OCI-LY7 (cell line): ENCODE data around the gene MTG2. TPM values are rescaled to one million over a fixed set of nuclear protein-coding genes. Genes with fewer than 3 reads are reported as not detected.

Source experiments
- BruUV-seq: library from RNA; stranded (reverse); fragments of 400-500 nt; replicated peaks from 2 replicates; lab custom pipeline; 2021; lab: Mats Ljungman, UMichigan
- CTCF ChIA-PET: fragments of 300-600 bp; sonication (Branson Sonifier 250); formaldehyde crosslinking; loops from one replicate; lab custom pipeline; 2022; ENCODE audit warnings: antibody characterized with exemption; ENCODE audit not compliant: unreplicated experiment; lab: Charles Lee
- POLR2A ChIA-PET: fragments of 300-600 bp; sonication (Branson Sonifier 250); formaldehyde crosslinking; loops from one replicate; lab custom pipeline; 2022; ENCODE audit warnings: antibody characterized with exemption; lab: Charles Lee
- DNase-seq: peaks from one replicate; pipeline ENCODE4 v3.0.0-alpha.2; 2015; ENCODE audit warnings: low spot score
- H2AFZ ChIP-seq: fragments of 200-600 bp; sonication (generic), shearing (Covaris generic); 2 replicates; pipeline ENCODE4 v1.6.1; 2014; ENCODE audit warnings: mild to moderate bottlenecking, antibody characterized with exemption, low read length, moderate library complexity
- H3K27ac ChIP-seq: fragments of 200-600 bp; sonication (generic); 2 replicates; pipeline ENCODE4 v1.5.1; 2014; ENCODE audit warnings: mixed run types, low read depth, mild to moderate bottlenecking, moderate library complexity, low read length, inconsistent platforms; ENCODE audit not compliant: poor library complexity, severe bottlenecking
- H3K36me3 ChIP-seq: fragments of 200-600 bp; sonication (generic); 2 replicates; pipeline ENCODE4 v1.6.1; 2014; ENCODE audit warnings: mild to moderate bottlenecking, antibody characterized with exemption, low read length, moderate library complexity, mixed read lengths; ENCODE audit not compliant: insufficient read depth
- H3K4me1 ChIP-seq: fragments of 200-600 bp; sonication (generic); 2 replicates; pipeline ENCODE4 v1.5.1; 2014; ENCODE audit warnings: mild to moderate bottlenecking, low read length; ENCODE audit not compliant: insufficient read depth, poor library complexity, severe bottlenecking
- H3K4me2 ChIP-seq: fragments of 200-600 bp; sonication (generic); 2 replicates; pipeline ENCODE4 v1.6.1; 2014; ENCODE audit warnings: mild to moderate bottlenecking, low read length
- H3K4me3 ChIP-seq: fragments of 200-600 bp; sonication (generic); 2 replicates; pipeline ENCODE4 v1.5.1; 2014; ENCODE audit warnings: mild to moderate bottlenecking, low read depth, low read length; ENCODE audit not compliant: poor library complexity, severe bottlenecking
- H3K79me2 ChIP-seq: fragments of 200-600 bp; sonication (generic); 2 replicates; pipeline ENCODE4 v1.6.1; 2016; ENCODE audit warnings: low read depth, mild to moderate bottlenecking, low read length, moderate library complexity, mixed read lengths; ENCODE audit not compliant: insufficient read depth
- H3K9me2 ChIP-seq: fragments of 200-600 bp; sonication (generic); 2 replicates; pipeline ENCODE4 v1.6.1; 2016; ENCODE audit warnings: mild to moderate bottlenecking, low read length, mixed read lengths; ENCODE audit not compliant: insufficient read depth
- H3K9me3 ChIP-seq: fragments of 200-600 bp; sonication (generic); 2 replicates; pipeline ENCODE4 v1.6.1; 2014; ENCODE audit warnings: mild to moderate bottlenecking, mixed run types, low read length, mixed read lengths
- H4K20me1 ChIP-seq: fragments of 200-600 bp; sonication (generic); 2 replicates; pipeline ENCODE4 v1.6.1; 2014; ENCODE audit warnings: mild to moderate bottlenecking, antibody characterized with exemption, low read length, moderate library complexity, mixed read lengths; ENCODE audit not compliant: insufficient read depth
- EZH2phosphoT487 ChIP-seq: fragments of 200-600 bp; sonication (generic); IDR thresholded peaks from 2 replicates; pipeline ENCODE4 v1.6.1; 2018; ENCODE audit warnings: low read depth, borderline replicate concordance, mild to moderate bottlenecking, mixed run types, antibody characterized with exemption, low read length, moderate library complexity, mixed read lengths
- intact Hi-C: fragments of 100-400 bp; cut with micrococcal nuclease; formaldehyde crosslinking; loops from one replicate; pipeline ENCODE4 v1.10.0; 2022; ENCODE audit not compliant: unreplicated experiment
- total RNA-seq, 2 experiments: library from RNA; depleted of rRNA in 1 of 2; stranded (reverse); fragments of >200 nt in 1 of 2; shearing (Covaris generic) in 1 of 2; gene quantifications; 2 replicates each; pipeline ENCODE4 v1.2.3, GENCODE V29; 2014 to 2022
- TF ChIP-seq, protein P1 (sequence below): fragments of 200-600 bp; sonication (generic); conservative IDR thresholded peaks from 2 replicates; pipeline ENCODE4 v1.5.1; 2014; ENCODE audit warnings: mild to moderate bottlenecking, antibody characterized with exemption, low read length, moderate library complexity, mixed read lengths

The MTG2 gene
- total RNA-seq, 2 experiments from 2014 or later = 24.1 to 37.5 TPM

DNA sequence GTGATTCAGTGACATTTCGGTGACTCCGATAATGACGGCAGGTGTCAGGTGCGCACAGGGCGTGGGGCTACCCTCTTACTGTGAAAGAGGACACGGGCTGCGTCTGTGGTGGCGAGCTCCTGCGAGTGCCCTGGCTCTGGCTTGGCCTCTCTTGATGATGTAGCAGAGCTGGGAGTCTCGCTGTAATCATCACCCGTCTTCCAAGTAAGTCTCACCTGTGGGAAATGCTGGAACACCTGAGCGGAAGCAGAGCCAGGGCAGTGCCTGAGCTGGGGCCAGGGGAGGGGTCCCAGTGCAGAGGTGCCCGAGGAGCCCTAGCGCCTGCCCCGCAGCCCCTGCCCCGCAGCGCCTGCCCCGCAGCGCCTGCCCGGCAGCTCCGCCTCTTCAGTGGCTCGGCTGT is 60.3 kb downstream of the MTG2 start:
- Histone ChIP-seq H3K4me1 (peaks cover 9% of the 10 kb centered on the region), H3K9me2 (no peaks in the 10 kb centered on the region), H3K36me3 (no peaks in the 10 kb centered on the region), H3K4me2 (no peak overlapping the region), H2AFZ (no peak overlapping the region), H3K79me2 (0 out of 2 replicates have a peak, but pooled peaks cover 4% of the 10 kb centered on the region), H4K20me1 (no peaks in the 10 kb centered on the region), H3K4me3 (no peak overlapping the region), H3K27ac (no peak overlapping the region), H3K9me3 (no peaks in the 10 kb centered on the region)
- CTCF ChIA-PET = no interaction called here
- BruUV-seq = no TSS peak
- POLR2A ChIA-PET = no interaction called here
- intact Hi-C loops = no loop called here
- TF ChIP-seq, protein P1, sequence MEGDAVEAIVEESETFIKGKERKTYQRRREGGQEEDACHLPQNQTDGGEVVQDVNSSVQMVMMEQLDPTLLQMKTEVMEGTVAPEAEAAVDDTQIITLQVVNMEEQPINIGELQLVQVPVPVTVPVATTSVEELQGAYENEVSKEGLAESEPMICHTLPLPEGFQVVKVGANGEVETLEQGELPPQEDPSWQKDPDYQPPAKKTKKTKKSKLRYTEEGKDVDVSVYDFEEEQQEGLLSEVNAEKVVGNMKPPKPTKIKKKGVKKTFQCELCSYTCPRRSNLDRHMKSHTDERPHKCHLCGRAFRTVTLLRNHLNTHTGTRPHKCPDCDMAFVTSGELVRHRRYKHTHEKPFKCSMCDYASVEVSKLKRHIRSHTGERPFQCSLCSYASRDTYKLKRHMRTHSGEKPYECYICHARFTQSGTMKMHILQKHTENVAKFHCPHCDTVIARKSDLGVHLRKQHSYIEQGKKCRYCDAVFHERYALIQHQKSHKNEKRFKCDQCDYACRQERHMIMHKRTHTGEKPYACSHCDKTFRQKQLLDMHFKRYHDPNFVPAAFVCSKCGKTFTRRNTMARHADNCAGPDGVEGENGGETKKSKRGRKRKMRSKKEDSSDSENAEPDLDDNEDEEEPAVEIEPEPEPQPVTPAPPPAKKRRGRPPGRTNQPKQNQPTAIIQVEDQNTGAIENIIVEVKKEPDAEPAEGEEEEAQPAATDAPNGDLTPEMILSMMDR = no peak
- DNase-seq = no peak

DNA sequence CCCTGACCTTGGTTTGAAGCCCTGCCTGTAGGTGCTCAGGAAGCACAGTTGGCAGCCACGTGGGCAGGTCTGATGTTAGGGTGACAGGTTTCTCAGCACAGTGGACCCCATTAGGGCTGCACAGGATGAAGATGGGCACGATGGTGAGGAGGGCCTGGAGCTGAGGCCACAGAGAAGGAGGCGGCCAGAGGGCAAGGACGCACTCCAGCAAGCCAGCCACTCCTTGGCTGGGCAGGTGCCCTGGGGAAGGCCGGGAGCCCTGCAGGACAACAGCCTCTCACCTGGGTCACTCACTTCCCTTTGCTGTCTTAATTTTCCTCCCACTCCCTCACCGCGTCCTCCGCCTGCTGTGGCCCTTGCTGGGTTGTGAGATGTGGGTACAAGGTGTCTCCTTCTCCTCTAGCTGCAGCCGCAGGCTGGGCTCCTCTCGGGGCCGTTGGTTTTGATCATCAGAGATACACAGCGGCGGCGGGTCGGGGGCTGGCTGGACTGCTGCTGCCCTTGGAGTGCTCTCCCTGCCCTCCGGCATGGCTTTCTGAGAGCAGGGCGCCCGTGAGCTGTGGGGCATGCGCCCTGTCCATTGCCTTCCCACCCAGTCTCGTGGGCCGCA is 61.2 kb downstream of the MTG2 start:
- no peaks in the 10 kb centered on the region for H3K9me2 ChIP-seq
- BruUV-seq = no TSS peak
- intact Hi-C loops = no loop called here
- no peak for DNase-seq
- no peak overlapping the region for H3K27ac ChIP-seq
- H3K4me2 ChIP-seq = no peak overlapping the region
- H3K79me2 ChIP-seq = 0 out of 2 replicates have a peak, but pooled peaks cover 4% of the 10 kb centered on the region
- H3K4me1 ChIP-seq = peaks cover 7% of the 10 kb centered on the region
- ChIA-PET POLR2A (no interaction called here), CTCF (no interaction called here)
- TF ChIP-seq, protein P1 = no peak
- no peak for TF ChIP-seq EZH2phosphoT487
- no peaks in the 10 kb centered on the region for H3K9me3 ChIP-seq
- H2AFZ ChIP-seq = no peak overlapping the region
- H3K36me3 ChIP-seq = no peaks in the 10 kb centered on the region
- H4K20me1 ChIP-seq = no peaks in the 10 kb centered on the region
- H3K4me3 ChIP-seq = no peak overlapping the region

DNA sequence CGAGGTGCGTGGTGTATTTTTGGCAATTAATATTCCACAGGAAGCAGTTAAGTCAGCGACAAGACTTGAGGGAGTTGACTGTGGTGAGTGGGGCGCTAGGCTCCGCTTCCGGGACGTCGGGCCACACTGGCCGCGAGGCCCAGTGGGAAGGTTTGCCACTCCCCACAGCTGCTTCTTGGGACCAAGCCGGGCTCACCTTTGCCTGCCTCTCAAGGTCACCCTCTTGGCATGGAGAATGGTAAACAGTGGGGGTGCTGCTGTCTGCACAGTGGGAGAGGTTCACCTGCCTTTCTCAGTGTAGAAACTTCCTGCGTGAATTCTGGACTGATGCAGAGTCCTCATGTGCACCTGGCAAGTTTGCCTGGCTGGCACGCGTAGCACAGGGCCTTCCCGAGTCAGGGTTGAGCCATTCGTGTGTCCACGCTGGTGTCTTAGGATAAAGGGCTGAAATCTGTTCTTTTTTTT is 61.8 kb downstream of the MTG2 start:
- Histone ChIP-seq H3K4me3 (no peak overlapping the region), H3K27ac (no peak overlapping the region), H3K9me2 (no peaks in the 10 kb centered on the region), H3K79me2 (no peaks in the 10 kb centered on the region), H2AFZ (no peak overlapping the region), H3K9me3 (no peaks in the 10 kb centered on the region), H4K20me1 (no peaks in the 10 kb centered on the region), H3K4me2 (no peak overlapping the region), H3K4me1 (peaks cover under 1% of the 10 kb centered on the region), H3K36me3 (no peaks in the 10 kb centered on the region)
- ChIA-PET POLR2A (no interaction called here), CTCF (no interaction called here)
- TF ChIP-seq, protein P1 = no peak
- no peak for TF ChIP-seq EZH2phosphoT487
- DNase-seq = no peak
- intact Hi-C loops = no loop called here
- BruUV-seq = no TSS peak
